Kidney epithelial cell (primary cell): ENCODE measurements around the gene RHBDL2. TPM values are rescaled to one million over a fixed set of nuclear protein-coding genes. Genes with fewer than 3 reads are reported as not detected.

Source experiments
- DNase-seq: peaks from one replicate; pipeline ENCODE4 v3.0.0-alpha.2; 2010; ENCODE audit warnings: low read depth
- H3K27me3 ChIP-seq: 2 replicates; pipeline ENCODE4 v1.6.0; 2011; ENCODE audit warnings: low read length; ENCODE audit not compliant: control insufficient read depth, insufficient read depth
- H3K36me3 ChIP-seq: 2 replicates; pipeline ENCODE4 v1.5.1; 2011; ENCODE audit warnings: low read length; ENCODE audit not compliant: control insufficient read depth, insufficient read depth
- H3K4me3 ChIP-seq: 2 replicates; pipeline ENCODE4 v1.5.1; 2011; ENCODE audit warnings: low read depth, mild to moderate bottlenecking, control low read depth, low read length
- total RNA-seq: library from RNA; depleted of rRNA; stranded (reverse); fragments of >200 nt; gene quantifications from 2 replicates; pipeline ENCODE4 v1.2.3, GENCODE V29; 2015
- TF ChIP-seq, protein P1 (sequence below): IDR thresholded peaks from 2 replicates; pipeline ENCODE4 v1.5.1; 2011; ENCODE audit warnings: mild to moderate bottlenecking, moderate library complexity, low read length, control low read depth, inconsistent platforms; ENCODE audit not compliant: insufficient read depth, poor library complexity, severe bottlenecking

RHBDL2 gene
- total RNA-seq, 1 donor from 2014 or later = not detected

DNA sequence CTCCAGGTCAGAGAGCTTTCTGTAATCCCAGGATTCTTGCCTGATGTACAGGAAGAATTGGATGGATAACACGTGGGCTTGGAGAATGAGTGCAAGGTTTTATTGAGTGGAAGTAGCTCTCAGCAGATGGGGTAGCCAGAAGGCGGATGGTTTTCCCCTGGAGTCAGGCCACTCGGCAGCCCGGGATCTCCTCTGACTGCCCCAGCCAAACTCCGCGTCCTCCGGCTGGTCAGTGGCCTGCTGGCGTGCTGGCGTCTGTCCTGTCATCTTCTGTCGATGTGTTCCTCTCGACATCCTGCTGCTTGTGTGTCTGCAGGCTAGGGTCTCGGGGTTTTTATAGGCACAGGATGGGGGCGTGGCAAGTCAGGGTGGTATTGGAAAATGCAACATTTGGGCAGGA lies 32.8 kb downstream of the RHBDL2 start:
- no peak overlapping the region for H3K4me3 ChIP-seq
- H3K27me3 ChIP-seq = no peaks in the 10 kb centered on the region
- no peak for DNase-seq
- TF ChIP-seq, protein P1, sequence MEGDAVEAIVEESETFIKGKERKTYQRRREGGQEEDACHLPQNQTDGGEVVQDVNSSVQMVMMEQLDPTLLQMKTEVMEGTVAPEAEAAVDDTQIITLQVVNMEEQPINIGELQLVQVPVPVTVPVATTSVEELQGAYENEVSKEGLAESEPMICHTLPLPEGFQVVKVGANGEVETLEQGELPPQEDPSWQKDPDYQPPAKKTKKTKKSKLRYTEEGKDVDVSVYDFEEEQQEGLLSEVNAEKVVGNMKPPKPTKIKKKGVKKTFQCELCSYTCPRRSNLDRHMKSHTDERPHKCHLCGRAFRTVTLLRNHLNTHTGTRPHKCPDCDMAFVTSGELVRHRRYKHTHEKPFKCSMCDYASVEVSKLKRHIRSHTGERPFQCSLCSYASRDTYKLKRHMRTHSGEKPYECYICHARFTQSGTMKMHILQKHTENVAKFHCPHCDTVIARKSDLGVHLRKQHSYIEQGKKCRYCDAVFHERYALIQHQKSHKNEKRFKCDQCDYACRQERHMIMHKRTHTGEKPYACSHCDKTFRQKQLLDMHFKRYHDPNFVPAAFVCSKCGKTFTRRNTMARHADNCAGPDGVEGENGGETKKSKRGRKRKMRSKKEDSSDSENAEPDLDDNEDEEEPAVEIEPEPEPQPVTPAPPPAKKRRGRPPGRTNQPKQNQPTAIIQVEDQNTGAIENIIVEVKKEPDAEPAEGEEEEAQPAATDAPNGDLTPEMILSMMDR = no peak
- H3K36me3 ChIP-seq = no peaks in the 10 kb centered on the region

DNA sequence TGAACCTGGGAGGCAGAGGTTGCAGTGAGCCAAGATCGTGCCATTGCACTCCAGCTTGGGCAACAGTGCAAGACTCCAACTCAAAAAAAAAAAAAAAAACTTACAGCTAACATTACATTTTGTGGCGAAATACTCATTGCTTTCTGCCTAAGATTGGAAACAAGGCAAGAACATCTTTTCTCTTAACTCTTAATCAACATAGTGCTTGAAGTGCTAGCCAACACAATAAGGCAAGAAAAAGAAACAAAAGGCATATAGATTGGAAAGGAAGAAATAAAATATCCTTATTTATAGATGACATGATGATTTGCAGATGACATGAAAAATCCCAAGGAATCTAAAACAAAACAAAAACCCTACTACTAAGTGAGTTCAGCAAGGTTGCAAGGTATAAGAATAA lies 35.6 kb downstream of the RHBDL2 start:
- H3K36me3 ChIP-seq = no peaks in the 10 kb centered on the region
- no peak overlapping the region for H3K4me3 ChIP-seq
- TF ChIP-seq, protein P1 = no peak
- DNase-seq = no peak
- H3K27me3 ChIP-seq = no peaks in the 10 kb centered on the region

DNA sequence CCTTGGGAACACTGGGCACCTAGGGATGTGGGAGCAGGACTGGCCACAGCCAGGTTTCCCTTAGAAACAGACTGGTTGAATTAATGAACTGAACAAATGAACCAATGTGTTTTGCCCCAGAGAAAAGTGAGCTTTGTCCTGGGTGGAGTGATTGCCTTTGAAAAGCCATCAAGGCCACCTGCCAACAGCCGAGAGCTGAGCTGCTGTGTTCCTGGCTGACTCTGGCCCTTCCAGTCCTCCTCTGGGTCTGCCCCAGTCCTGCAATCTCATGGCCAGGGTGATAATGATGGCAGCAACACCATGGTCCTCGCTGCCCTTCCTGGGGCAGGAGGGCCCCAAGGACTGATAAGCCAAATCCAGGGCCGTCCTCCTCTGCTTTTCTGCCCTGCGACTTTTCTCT lies 42.1 kb downstream of the RHBDL2 start:
- Histone ChIP-seq H3K4me3 (no peak overlapping the region), H3K27me3 (no peaks in the 10 kb centered on the region), H3K36me3 (no peaks in the 10 kb centered on the region)
- TF ChIP-seq, protein P1 = no peak
- no peak for DNase-seq

DNA sequence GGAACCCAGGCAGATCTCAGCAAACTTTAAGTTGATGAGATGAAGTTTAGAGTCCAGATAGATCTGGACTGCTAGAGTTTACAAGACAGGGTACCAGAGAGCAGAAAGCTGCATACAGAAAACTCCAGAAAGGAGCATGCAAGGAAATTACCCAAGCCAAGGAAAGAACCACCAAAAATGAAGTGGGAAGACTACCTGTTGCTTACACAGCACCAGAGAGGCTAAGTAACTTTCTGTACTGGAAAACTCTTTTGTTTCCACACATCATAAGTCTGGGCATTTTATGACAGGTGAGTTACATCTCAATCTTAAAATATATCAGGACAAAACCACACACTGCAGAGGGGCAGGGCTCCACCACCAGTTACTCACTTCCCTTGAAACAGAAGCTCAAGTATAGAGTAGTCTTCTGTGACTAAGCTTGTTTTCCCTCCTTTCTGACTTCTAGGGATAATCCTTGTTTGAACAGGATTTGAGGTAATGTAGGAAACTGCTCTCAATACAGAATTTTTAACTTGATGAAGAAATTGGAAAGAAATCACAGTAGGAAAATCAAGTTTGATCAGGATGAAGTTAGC lies 42.9 kb downstream of the RHBDL2 start:
- no peaks in the 10 kb centered on the region for H3K36me3 ChIP-seq
- H3K27me3 ChIP-seq = no peaks in the 10 kb centered on the region
- TF ChIP-seq, protein P1 = no peak
- no peak for DNase-seq
- H3K4me3 ChIP-seq = no peak overlapping the region

DNA sequence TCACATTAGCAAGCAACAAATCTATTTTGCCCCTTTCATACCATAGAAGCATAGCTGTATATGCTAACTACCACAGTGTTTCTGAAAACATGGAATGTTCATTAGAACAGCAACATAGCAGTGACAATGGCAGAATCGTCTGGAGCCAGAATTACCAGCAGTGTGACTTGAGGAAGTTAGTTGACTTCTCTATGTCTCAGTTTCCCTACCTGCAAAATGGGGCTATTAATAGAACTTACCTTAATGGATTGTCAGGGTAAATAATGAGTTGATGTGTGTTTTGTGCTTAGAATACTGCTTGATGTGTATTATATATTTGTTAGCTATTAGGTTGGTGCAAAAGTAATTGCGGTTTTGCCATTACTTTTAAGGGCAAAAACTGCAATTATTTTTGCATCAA lies 45.5 kb downstream of the RHBDL2 start:
- no peaks in the 10 kb centered on the region for H3K27me3 ChIP-seq
- TF ChIP-seq, protein P1 = no peak
- no peaks in the 10 kb centered on the region for H3K36me3 ChIP-seq
- no peak for DNase-seq
- no peak overlapping the region for H3K4me3 ChIP-seq

DNA sequence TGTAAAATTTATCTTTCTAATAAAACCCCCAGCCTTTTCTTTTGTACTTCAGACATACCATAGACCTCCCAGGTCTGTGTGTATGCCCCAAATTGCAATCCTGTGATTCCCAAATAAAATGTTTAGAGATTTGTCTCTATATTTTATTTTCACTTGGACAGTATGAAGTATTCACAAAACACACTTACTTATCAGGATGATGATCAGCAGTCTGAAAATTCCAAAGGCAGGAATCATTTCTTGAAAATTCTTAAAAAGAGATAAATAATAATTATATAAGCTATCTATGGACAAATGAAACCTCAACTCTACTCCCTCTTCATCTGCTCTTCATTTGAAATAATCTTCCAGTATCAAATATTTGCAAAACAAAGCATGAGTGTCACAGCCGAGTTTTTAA lies 48.7 kb downstream of the RHBDL2 start:
- no peak for DNase-seq
- TF ChIP-seq, protein P1 = no peak
- Histone ChIP-seq H3K36me3 (no peaks in the 10 kb centered on the region), H3K4me3 (no peak overlapping the region), H3K27me3 (no peaks in the 10 kb centered on the region)
